Measurements from ENCODE around the gene GEMIN7. TPM values are rescaled to one million over a fixed set of nuclear protein-coding genes. Genes with fewer than 3 reads are reported as not detected.

GEMIN7 gene
- total RNA-seq, 2 donors from 2014 or later: 11.2 to 16.0 TPM

DNA sequence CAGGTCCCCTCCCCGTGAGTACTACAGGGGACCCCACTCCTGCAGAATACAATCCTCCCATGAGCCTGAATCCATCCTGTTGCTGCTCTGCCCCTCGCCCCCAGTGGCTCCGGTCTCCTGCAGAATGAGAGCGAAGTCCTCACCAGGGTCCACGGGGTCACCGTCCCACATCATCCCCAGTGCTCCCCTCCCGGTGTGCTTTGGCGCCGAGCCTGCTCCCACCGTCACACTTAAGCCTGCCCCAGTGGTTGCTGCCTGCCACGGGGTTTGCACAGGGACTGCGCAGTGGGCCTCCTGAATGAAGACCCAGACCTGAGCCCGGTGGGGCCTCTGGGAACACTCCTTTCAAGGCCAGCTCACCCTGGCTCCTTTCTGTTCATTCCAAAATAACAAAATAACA, 51.2 kb downstream of the GEMIN7 start:
- Histone ChIP-seq H3K36me3 (no peaks in the 10 kb centered on the region), H3K4me3 (no peak overlapping the region), H3K4me1 (ENCODE audit: control insufficient read depth in 1 of 2, low read depth in 2 of 2) (no peaks in the 10 kb centered on the region), H3K9me3 (no peaks in the 10 kb centered on the region), H3K27me3 (replicated peaks; ENCODE audit: insufficient read depth) (no peaks in the 10 kb centered on the region), H3K27ac (no peak overlapping the region)
- no peak for DNase-seq (ENCODE audit: low spot score)
- ATAC-seq (ENCODE audit: insufficient number of reproducible peaks, low FRiP score, low read depth): no peak
- TF ChIP-seq CTCF (IDR thresholded peaks at IDR 0.05): no peak

GRCh38 chr19:45130888-45131615, 52.0 kb downstream of the GEMIN7 start:
- Histone ChIP-seq H3K27me3 (replicated peaks; ENCODE audit: insufficient read depth) (no peaks in the 10 kb centered on the region), H3K4me1 (ENCODE audit: control insufficient read depth in 1 of 2, low read depth in 2 of 2) (no peaks in the 10 kb centered on the region), H3K27ac (no peak overlapping the region), H3K9me3 (no peaks in the 10 kb centered on the region), H3K36me3 (no peaks in the 10 kb centered on the region), H3K4me3 (no peak overlapping the region)
- no peak for DNase-seq (ENCODE audit: low spot score)
- no peak for TF ChIP-seq CTCF (IDR thresholded peaks at IDR 0.05)
- no peak for ATAC-seq (ENCODE audit: insufficient number of reproducible peaks, low FRiP score, low read depth)

GRCh38 chr19:45133661-45134060, 54.6 kb downstream of the GEMIN7 start:
- no peaks in the 10 kb centered on the region for H3K4me1 ChIP-seq (ENCODE audit: control insufficient read depth in 1 of 2, low read depth in 2 of 2)
- no peak for TF ChIP-seq CTCF (IDR thresholded peaks at IDR 0.05)
- no peaks in the 10 kb centered on the region for H3K9me3 ChIP-seq
- no peak for ATAC-seq (ENCODE audit: insufficient number of reproducible peaks, low FRiP score, low read depth)
- no peaks in the 10 kb centered on the region for H3K36me3 ChIP-seq
- no peak overlapping the region for H3K4me3 ChIP-seq
- H3K27ac ChIP-seq: no peak overlapping the region
- no peaks in the 10 kb centered on the region for H3K27me3 ChIP-seq (replicated peaks; ENCODE audit: insufficient read depth)
- DNase-seq (ENCODE audit: low spot score): no peak

DNA sequence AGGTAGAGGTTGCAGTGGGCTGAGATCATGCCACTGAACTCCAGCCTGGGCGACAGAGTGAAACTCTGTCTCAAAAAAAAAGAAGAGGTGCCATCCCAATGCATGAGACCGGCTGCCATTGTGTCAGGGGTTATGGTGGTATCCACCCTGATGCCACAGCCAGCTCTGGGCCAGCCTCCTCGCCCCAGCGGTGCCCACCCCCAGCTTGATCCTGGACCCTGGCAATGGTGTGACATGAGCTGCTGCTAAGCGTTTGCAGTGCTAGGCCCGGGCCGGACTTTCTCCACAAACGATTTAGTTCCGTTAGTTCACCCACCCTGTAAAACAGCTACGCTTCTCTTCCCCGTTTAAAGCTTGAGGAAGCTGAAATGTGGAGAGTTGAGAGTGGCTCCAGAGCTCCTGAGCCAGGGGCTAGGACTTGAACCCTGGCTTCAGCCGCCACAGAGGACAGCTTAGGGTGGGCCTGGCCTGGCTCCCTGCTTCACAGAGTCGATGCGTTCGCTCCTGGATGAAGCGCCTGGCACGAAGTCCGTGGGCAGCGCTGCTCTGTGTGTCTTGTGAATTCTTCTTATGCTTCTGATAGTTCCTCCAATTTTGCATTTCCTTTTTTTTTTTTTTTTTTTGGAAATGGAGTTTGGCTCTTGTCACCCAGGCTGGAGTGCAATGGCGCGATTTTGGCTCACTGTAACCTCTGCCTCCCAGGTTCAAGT, 56.3 kb downstream of the GEMIN7 start:
- ATAC-seq (ENCODE audit: insufficient number of reproducible peaks, low FRiP score, low read depth): no peak
- Histone ChIP-seq H3K27me3 (replicated peaks; ENCODE audit: insufficient read depth) (no peaks in the 10 kb centered on the region), H3K9me3 (no peaks in the 10 kb centered on the region), H3K4me3 (no peak overlapping the region), H3K36me3 (no peaks in the 10 kb centered on the region), H3K27ac (no peak overlapping the region), H3K4me1 (ENCODE audit: control insufficient read depth in 1 of 2, low read depth in 2 of 2) (no peaks in the 10 kb centered on the region)
- DNase-seq (ENCODE audit: low spot score): no peak
- TF ChIP-seq CTCF (IDR thresholded peaks at IDR 0.05): no peak

GRCh38 chr19:45136507-45137178, 57.6 kb downstream of the GEMIN7 start:
- peaks cover 11% of the 10 kb centered on the region for H3K36me3 ChIP-seq
- no peaks in the 10 kb centered on the region for H3K4me1 ChIP-seq (ENCODE audit: control insufficient read depth in 1 of 2, low read depth in 2 of 2)
- DNase-seq (ENCODE audit: low spot score): no peak
- no peak for TF ChIP-seq CTCF (IDR thresholded peaks at IDR 0.05)
- H3K27me3 ChIP-seq (replicated peaks; ENCODE audit: insufficient read depth): no peaks in the 10 kb centered on the region
- H3K4me3 ChIP-seq: no peak overlapping the region
- no peak overlapping the region for H3K27ac ChIP-seq
- ATAC-seq (ENCODE audit: insufficient number of reproducible peaks, low FRiP score, low read depth): no peak
- no peaks in the 10 kb centered on the region for H3K9me3 ChIP-seq

Data from thoracic aorta (tissue), 2 donors.